ENCODE results near the gene GABBR2. TPM values are rescaled to one million over a fixed set of nuclear protein-coding genes. Genes with fewer than 3 reads are reported as not detected.

GABBR2 gene
- total RNA-seq, 2 experiments from 2014 or later = not detected

DNA sequence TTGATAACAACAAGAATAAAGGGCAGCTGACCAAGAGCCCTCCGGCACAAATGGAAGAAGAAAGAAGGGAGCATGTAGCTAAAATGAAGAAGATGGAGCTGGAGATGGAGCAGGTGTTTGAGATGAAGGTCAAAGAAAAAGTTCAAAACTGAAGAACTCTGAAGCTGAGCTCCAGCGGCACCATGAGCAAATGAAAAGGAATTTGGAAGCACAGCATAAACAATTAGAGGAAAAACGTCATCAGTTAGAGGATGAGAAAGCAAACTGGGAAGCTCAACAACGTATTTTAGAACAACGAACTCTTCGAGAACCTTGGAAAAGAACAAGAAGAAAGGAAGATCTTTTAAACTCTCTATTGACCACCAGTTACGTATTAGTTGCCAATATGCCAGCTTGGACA is 100.9 kb downstream of the GABBR2 start:
- DNase-seq (no peak), ATAC-seq (ENCODE audit: poor library complexity) (no peak)
- no peak overlapping the region for H3K27ac Mint-ChIP-seq
- no peaks in the 10 kb centered on the region for H3K4me1 Mint-ChIP-seq (ENCODE audit: low read depth)
- ChIA-PET CTCF (no interaction called here), POLR2A (no interaction called here)
- no peaks in the 10 kb centered on the region for H3K4me1 ChIP-seq (ENCODE audit: insufficient read depth, low read length)
- no peak overlapping the region for H3K4me3 Mint-ChIP-seq
- no peaks in the 10 kb centered on the region for H3K36me3 Mint-ChIP-seq (ENCODE audit: low read depth)
- intact Hi-C loops (cut with DNase I, micrococcal nuclease) = no loop called here
- H3K27me3 ChIP-seq (ENCODE audit: control insufficient read depth in 1 of 2, insufficient read depth in 2 of 2, low read length in 2 of 2) = peaks cover 0 to 5% of the 10 kb centered on the region in 2 experiments
- no peaks in the 10 kb centered on the region for H3K9me3 Mint-ChIP-seq
- H3K27me3 Mint-ChIP-seq = peaks cover 8% of the 10 kb centered on the region
- no peak overlapping the region for H3K27ac ChIP-seq (ENCODE audit: low read depth in 1 of 2, low read length in 2 of 2)
- no peaks in the 10 kb centered on the region for H3K36me3 ChIP-seq (ENCODE audit: insufficient read depth, low read length)
- TF ChIP-seq, protein P1, sequence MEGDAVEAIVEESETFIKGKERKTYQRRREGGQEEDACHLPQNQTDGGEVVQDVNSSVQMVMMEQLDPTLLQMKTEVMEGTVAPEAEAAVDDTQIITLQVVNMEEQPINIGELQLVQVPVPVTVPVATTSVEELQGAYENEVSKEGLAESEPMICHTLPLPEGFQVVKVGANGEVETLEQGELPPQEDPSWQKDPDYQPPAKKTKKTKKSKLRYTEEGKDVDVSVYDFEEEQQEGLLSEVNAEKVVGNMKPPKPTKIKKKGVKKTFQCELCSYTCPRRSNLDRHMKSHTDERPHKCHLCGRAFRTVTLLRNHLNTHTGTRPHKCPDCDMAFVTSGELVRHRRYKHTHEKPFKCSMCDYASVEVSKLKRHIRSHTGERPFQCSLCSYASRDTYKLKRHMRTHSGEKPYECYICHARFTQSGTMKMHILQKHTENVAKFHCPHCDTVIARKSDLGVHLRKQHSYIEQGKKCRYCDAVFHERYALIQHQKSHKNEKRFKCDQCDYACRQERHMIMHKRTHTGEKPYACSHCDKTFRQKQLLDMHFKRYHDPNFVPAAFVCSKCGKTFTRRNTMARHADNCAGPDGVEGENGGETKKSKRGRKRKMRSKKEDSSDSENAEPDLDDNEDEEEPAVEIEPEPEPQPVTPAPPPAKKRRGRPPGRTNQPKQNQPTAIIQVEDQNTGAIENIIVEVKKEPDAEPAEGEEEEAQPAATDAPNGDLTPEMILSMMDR (IDR thresholded peaks at IDR 0.05) = no peak
- no peaks in the 10 kb centered on the region for H3K9me3 ChIP-seq (ENCODE audit: control insufficient read depth in 1 of 2, insufficient read depth in 1 of 2, low read length in 2 of 2)
- no peak overlapping the region for H3K4me3 ChIP-seq (ENCODE audit: low read length)

DNA sequence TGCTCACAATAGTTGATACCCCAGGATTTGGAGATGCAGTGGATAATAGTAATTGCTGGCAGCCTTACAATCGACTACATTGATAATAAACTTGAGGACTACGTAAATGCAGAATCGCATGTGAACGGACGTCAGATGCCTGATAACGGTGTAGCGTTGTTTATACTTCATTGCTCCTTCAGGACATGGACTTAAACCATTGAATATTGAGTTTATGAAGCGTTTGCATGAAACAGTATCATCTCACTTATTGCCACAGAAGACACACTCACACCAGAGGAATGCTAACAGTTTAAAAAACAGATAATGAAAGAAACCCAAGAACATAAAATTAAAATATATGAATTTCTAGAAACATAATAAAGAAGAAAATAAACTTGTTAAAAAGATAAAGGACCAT is 101.6 kb downstream of the GABBR2 start:
- no peaks in the 10 kb centered on the region for H3K4me1 Mint-ChIP-seq (ENCODE audit: low read depth)
- TF ChIP-seq, protein P1 (IDR thresholded peaks at IDR 0.05) = no peak
- Histone ChIP-seq H3K27ac (ENCODE audit: low read depth in 1 of 2, low read length in 2 of 2) (no peak overlapping the region), H3K36me3 (ENCODE audit: insufficient read depth, low read length) (no peaks in the 10 kb centered on the region), H3K27me3 (ENCODE audit: control insufficient read depth in 1 of 2, insufficient read depth in 2 of 2, low read length in 2 of 2) (peaks cover 0 to 5% of the 10 kb centered on the region in 2 experiments), H3K4me3 (ENCODE audit: low read length) (no peak overlapping the region), H3K4me1 (ENCODE audit: insufficient read depth, low read length) (no peaks in the 10 kb centered on the region), H3K9me3 (ENCODE audit: control insufficient read depth in 1 of 2, insufficient read depth in 1 of 2, low read length in 2 of 2) (no peaks in the 10 kb centered on the region)
- no peak for ATAC-seq (ENCODE audit: poor library complexity)
- peaks cover 12% of the 10 kb centered on the region for H3K27me3 Mint-ChIP-seq
- POLR2A ChIA-PET = no interaction called here
- H3K27ac Mint-ChIP-seq = no peak overlapping the region
- H3K4me3 Mint-ChIP-seq = no peak overlapping the region
- CTCF ChIA-PET = no interaction called here
- no peaks in the 10 kb centered on the region for H3K36me3 Mint-ChIP-seq (ENCODE audit: low read depth)
- H3K9me3 Mint-ChIP-seq = no peaks in the 10 kb centered on the region
- DNase-seq = no peak
- intact Hi-C loops (cut with DNase I, micrococcal nuclease) = no loop called here

DNA sequence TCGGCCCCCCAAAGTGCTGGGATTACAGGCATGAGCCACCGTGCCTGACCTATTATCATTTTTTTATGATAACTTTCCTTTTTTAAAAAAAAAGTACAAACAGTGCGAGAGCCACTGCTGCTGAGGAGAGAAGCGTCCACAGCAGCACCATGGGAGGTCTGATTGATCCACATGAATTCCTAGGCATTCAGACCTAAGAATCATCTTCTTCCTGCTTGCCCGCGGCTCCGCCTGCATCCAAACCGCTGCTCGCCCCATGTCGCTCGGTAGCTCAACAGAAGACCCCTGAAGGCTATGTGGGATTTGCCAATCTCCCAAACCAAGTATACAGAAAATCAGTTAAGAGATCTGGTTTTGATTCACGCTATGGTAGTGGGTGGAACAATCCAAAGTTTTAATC is 102.0 kb downstream of the GABBR2 start:
- ChIA-PET POLR2A (no interaction called here), CTCF (no interaction called here)
- Histone ChIP-seq H3K36me3 (ENCODE audit: insufficient read depth, low read length) (no peaks in the 10 kb centered on the region), H3K4me3 (ENCODE audit: low read length) (no peak overlapping the region), H3K9me3 (ENCODE audit: control insufficient read depth in 1 of 2, insufficient read depth in 1 of 2, low read length in 2 of 2) (no peaks in the 10 kb centered on the region), H3K27ac (ENCODE audit: low read depth in 1 of 2, low read length in 2 of 2) (no peak overlapping the region), H3K27me3 (ENCODE audit: control insufficient read depth in 1 of 2, insufficient read depth in 2 of 2, low read length in 2 of 2) (peaks cover 0 to 5% of the 10 kb centered on the region in 2 experiments), H3K4me1 (ENCODE audit: insufficient read depth, low read length) (no peaks in the 10 kb centered on the region)
- ATAC-seq (ENCODE audit: poor library complexity) (no peak), DNase-seq (no peak)
- H3K27me3 Mint-ChIP-seq = peaks cover 12% of the 10 kb centered on the region
- H3K4me3 Mint-ChIP-seq = no peak overlapping the region
- no peaks in the 10 kb centered on the region for H3K4me1 Mint-ChIP-seq (ENCODE audit: low read depth)
- TF ChIP-seq, protein P1 (IDR thresholded peaks at IDR 0.05) = no peak
- H3K27ac Mint-ChIP-seq = no peak overlapping the region
- H3K36me3 Mint-ChIP-seq (ENCODE audit: low read depth) = no peaks in the 10 kb centered on the region
- H3K9me3 Mint-ChIP-seq = no peaks in the 10 kb centered on the region
- intact Hi-C loops (cut with DNase I, micrococcal nuclease) = no loop called here

All from CD4-positive, alpha-beta T cell (primary cell).